Choroid plexus epithelial cell (primary cell): Measurements from ENCODE around the gene ESD.

Source experiments
- DNase-seq: peaks from one replicate; pipeline ENCODE4 v3.0.0-alpha.2; 2010; ENCODE audit warnings: low read depth
- H3K4me3 ChIP-seq: 2 replicates; pipeline ENCODE4 v1.5.1; 2011; ENCODE audit warnings: low read depth, mild to moderate bottlenecking, control low read depth, low read length, moderate library complexity
- CTCF ChIP-seq: conservative IDR thresholded peaks from 2 replicates; pipeline ENCODE4 v1.5.1; 2011; ENCODE audit warnings: low read depth, mild to moderate bottlenecking, control low read depth, inconsistent platforms, low read length, moderate library complexity

Gene ESD

GRCh38 chr13:46831588-46832194 is 34.7 kb upstream of the ESD start:
- DNase-seq: peak; percentile 75
- peak; percentile 77 for TF ChIP-seq CTCF
- H3K4me3 ChIP-seq: no peak overlapping the region

GRCh38 chr13:46830405-46831005 is 33.5 kb upstream of the ESD start:
- no peak overlapping the region for H3K4me3 ChIP-seq
- TF ChIP-seq CTCF: no peak
- DNase-seq: peak; percentile 46

- no peak for DNase-seq
- H3K4me3 ChIP-seq: no peak overlapping the region
- TF ChIP-seq CTCF: no peak
These were observed 25.6 kb upstream of the ESD start for GRCh38 chr13:46822551-46822950.

GRCh38 chr13:46817838-46818476 is 21.0 kb upstream of the ESD start:
- no peak for TF ChIP-seq CTCF
- DNase-seq: no peak
- H3K4me3 ChIP-seq: no peak overlapping the region

- TF ChIP-seq CTCF: no peak
- DNase-seq: peak; percentile 38
- H3K4me3 ChIP-seq: no peak overlapping the region
These were observed 20.1 kb upstream of the ESD start for GRCh38 chr13:46817095-46817494.

GRCh38 chr13:46816371-46816770 is 19.4 kb upstream of the ESD start:
- no peak for DNase-seq
- TF ChIP-seq CTCF: no peak
- H3K4me3 ChIP-seq: no peak overlapping the region
